Tibial nerve (tissue), 4 donors: Measurements from ENCODE around the gene ZNF823. TPM values are rescaled to one million over a fixed set of nuclear protein-coding genes. Genes with fewer than 3 reads are reported as not detected.
"Not testable (repeated sequence)": the region's sequence is repeated elsewhere in the genome, so short reads cannot be mapped to it uniquely, and the experiment has no call there.

Source experiments
- DNase-seq, 2 donors: peaks; one replicate each; pipeline ENCODE4 v3.0.0-alpha.2; 2019; ENCODE audit warnings: low spot score in 2 of 2
- H3K27ac ChIP-seq, 4 donors: fragments of 200-600 bp; sonication (generic) in 3 of 4; one replicate each; pipeline ENCODE4 v1.5.1; 2017 to 2019; ENCODE audit warnings: mild to moderate bottlenecking in 1 of 4
- H3K27me3 ChIP-seq, 2 donors: fragments of 200-600 bp; sonication (generic) in 1 of 2; one replicate each; pipeline versions ENCODE4 v1.5.1 to v1.6.0; 2017 to 2019
- H3K36me3 ChIP-seq, 3 donors: fragments of 200-600 bp; sonication (generic); one replicate each; pipeline ENCODE4 v1.5.1; 2018 to 2019
- H3K4me1 ChIP-seq, 4 donors: fragments of 200-600 bp; sonication (generic) in 3 of 4; one replicate each; pipeline ENCODE4 v1.5.1; 2017 to 2019
- H3K4me3 ChIP-seq, 4 donors: fragments of 200-600 bp; sonication (generic) in 3 of 4; one replicate each; pipeline ENCODE4 v1.5.1; 2017 to 2019; ENCODE audit warnings: mild to moderate bottlenecking in 1 of 4, moderate library complexity in 1 of 4
- H3K9me3 ChIP-seq, 4 donors: fragments of 200-600 bp; sonication (generic) in 3 of 4; one replicate each; pipeline ENCODE4 v1.5.1; 2017 to 2019
- EP300 ChIP-seq, 2 donors: sonication (generic); formaldehyde crosslinking; IDR thresholded peaks; one replicate each; pipeline ENCODE4 v1.6.1; 2017; ENCODE audit warnings: antibody characterized with exemption in 2 of 2, mild to moderate bottlenecking in 1 of 2
- POLR2A ChIP-seq, 2 donors: fragments of 450-650 bp; IDR thresholded peaks; one replicate each; pipeline ENCODE4 v1.6.1; 2017; ENCODE audit warnings: antibody characterized with exemption in 2 of 2, mild to moderate bottlenecking in 2 of 2, moderate library complexity in 2 of 2
- WGBS, 2 donors: methylation state at CpG; one replicate each; pipeline ENCODE4 v1.1.5; 2018; 5-methylcytosine and 5-hydroxymethylcytosine counted together
- total RNA-seq, 4 donors: library from RNA; depleted of rRNA; stranded (reverse); fragments of >200 nt; gene quantifications; one replicate each; pipeline ENCODE4 v1.1.0, GENCODE V29; 2016
- TF ChIP-seq, protein P1 (sequence below), 5 experiments: fragments of 200-600 bp in 3 of 5; fragments of 450-650 bp in 2 of 5; sonication (generic) in 3 of 5; IDR thresholded peaks; one replicate each; pipeline ENCODE4 v1.5.1; 2016 to 2019; ENCODE audit warnings: antibody characterized with exemption in 5 of 5, mild to moderate bottlenecking in 3 of 5, moderate library complexity in 2 of 5

Gene ZNF823
- total RNA-seq, 4 donors from 2014 or later, result 8.1 to 16.5 (median 10.0) TPM

GRCh38 chr19:11781295-11782057 lies 42.7 kb upstream of the ZNF823 start:
- Histone ChIP-seq H3K4me3 (no peak overlapping the region), H3K4me1 (no peaks in the 10 kb centered on the region), H3K9me3 (peaks cover 11 to 100% (median 56%) of the 10 kb centered on the region in 4 donors), H3K27me3 (no peaks in the 10 kb centered on the region), H3K36me3 (peaks cover 28 to 98% (median 43%) of the 10 kb centered on the region in 3 donors), H3K27ac (no peak overlapping the region)
- DNase-seq, result no peak
- WGBS, 2 donors, result 92 to 93% methylated on average over 5 of the region's 5 CpGs
- TF ChIP-seq, protein P1, sequence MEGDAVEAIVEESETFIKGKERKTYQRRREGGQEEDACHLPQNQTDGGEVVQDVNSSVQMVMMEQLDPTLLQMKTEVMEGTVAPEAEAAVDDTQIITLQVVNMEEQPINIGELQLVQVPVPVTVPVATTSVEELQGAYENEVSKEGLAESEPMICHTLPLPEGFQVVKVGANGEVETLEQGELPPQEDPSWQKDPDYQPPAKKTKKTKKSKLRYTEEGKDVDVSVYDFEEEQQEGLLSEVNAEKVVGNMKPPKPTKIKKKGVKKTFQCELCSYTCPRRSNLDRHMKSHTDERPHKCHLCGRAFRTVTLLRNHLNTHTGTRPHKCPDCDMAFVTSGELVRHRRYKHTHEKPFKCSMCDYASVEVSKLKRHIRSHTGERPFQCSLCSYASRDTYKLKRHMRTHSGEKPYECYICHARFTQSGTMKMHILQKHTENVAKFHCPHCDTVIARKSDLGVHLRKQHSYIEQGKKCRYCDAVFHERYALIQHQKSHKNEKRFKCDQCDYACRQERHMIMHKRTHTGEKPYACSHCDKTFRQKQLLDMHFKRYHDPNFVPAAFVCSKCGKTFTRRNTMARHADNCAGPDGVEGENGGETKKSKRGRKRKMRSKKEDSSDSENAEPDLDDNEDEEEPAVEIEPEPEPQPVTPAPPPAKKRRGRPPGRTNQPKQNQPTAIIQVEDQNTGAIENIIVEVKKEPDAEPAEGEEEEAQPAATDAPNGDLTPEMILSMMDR (IDR thresholded peaks at IDR 0.05), result no peak
- no peak for TF ChIP-seq POLR2A (IDR thresholded peaks at IDR 0.05)
- no peak for TF ChIP-seq EP300 (IDR thresholded peaks at IDR 0.05)

GRCh38 chr19:11780431-11781020 lies 41.8 kb upstream of the ZNF823 start:
- TF ChIP-seq POLR2A (IDR thresholded peaks at IDR 0.05) (no peak), EP300 (IDR thresholded peaks at IDR 0.05) (no peak)
- TF ChIP-seq, protein P1 (IDR thresholded peaks at IDR 0.05), result no peak
- Histone ChIP-seq H3K27ac (no peak overlapping the region), H3K9me3 (peaks cover 11 to 100% (median 57%) of the 10 kb centered on the region in 4 donors), H3K4me1 (no peaks in the 10 kb centered on the region), H3K36me3 (peaks cover 28 to 98% (median 43%) of the 10 kb centered on the region in 3 donors), H3K4me3 (no peak overlapping the region), H3K27me3 (no peaks in the 10 kb centered on the region)
- WGBS, 2 donors, result 95 to 96% methylated on average over 7 of the region's 7 CpGs
- no peak for DNase-seq

GRCh38 chr19:11776669-11777068 lies 37.9 kb upstream of the ZNF823 start:
- WGBS, 2 donors, result 97% methylated on average over 11 of the region's 11 CpGs
- peaks cover 28 to 84% (median 41%) of the 10 kb centered on the region in 3 donors for H3K36me3 ChIP-seq

DNA sequence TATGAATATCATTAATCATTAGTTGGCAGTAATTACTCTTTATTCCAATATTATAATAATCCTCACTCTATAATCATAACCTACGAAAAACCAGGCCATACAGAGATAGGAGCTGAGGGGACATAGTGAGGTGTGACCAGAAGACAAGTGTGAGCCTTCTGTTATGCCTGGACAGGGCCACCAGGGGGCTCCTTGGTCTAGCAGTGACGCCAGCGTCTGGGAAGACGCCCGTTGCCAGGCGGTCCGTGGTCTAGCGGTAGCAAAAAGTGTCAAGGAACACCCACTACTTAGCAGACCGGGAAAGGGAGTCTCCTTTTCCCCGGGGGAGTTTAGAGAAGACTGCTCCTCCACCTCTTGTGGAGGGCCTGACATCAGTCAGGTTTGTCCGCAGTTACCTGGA lies 32.8 kb upstream of the ZNF823 start:
- not testable (repeated sequence) for H3K27me3 ChIP-seq, DNase-seq, H3K4me3 ChIP-seq, H3K27ac ChIP-seq
- WGBS, 2 donors, result 64 to 80% methylated on average over 11 of the region's 11 CpGs
- Histone ChIP-seq H3K4me1 (peaks cover 0 to 17% (median 6%) of the 10 kb centered on the region in 4 donors), H3K9me3 (peaks cover 0 to 72% (median 20%) of the 10 kb centered on the region in 4 donors), H3K36me3 (peaks cover 0 to 51% (median 0%) of the 10 kb centered on the region in 3 donors)

More at GRCh38 chr19:11776669-11777068, 37.9 kb upstream of the ZNF823 start:
- not testable (repeated sequence) for H3K27ac ChIP-seq, H3K27me3 ChIP-seq, H3K4me1 ChIP-seq, H3K4me3 ChIP-seq, DNase-seq
- H3K9me3 ChIP-seq, result peaks cover 10 to 100% (median 50%) of the 10 kb centered on the region in 4 donors

DNA sequence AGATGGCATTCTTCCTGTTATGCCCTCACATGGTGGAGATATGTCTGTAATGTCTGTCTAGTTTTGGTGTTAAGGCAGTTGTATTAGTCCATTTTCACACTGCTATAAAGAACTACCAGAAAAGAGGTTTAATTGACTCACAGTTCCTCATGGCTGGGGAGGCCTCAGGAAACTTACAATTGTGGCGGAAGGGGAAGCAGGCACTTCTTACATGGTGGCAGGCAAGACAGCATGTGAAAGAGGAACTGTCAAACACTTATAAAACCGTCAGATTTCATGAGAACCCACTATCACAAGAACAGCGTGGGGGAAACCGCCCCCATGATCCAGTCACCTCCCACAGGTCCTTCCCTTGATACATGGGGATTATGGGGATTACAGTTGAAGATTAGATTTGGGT lies 31.2 kb upstream of the ZNF823 start:
- WGBS, 2 donors, result 92 to 97% methylated on average over 4 of the region's 4 CpGs
- H3K4me1 ChIP-seq, result peaks cover 0 to 20% (median 6%) of the 10 kb centered on the region in 4 donors
- no peaks in the 10 kb centered on the region for H3K27me3 ChIP-seq
- H3K36me3 ChIP-seq, result peaks cover 0 to 38% (median 0%) of the 10 kb centered on the region in 3 donors
- DNase-seq, result no peak
- no peak overlapping the region for H3K27ac ChIP-seq
- peaks cover 0 to 56% (median 13%) of the 10 kb centered on the region in 4 donors for H3K9me3 ChIP-seq
- TF ChIP-seq, protein P1 (IDR thresholded peaks at IDR 0.05), result no peak
- no peak for TF ChIP-seq EP300 (IDR thresholded peaks at IDR 0.05)
- no peak for TF ChIP-seq POLR2A (IDR thresholded peaks at IDR 0.05)
- no peak overlapping the region for H3K4me3 ChIP-seq

DNA sequence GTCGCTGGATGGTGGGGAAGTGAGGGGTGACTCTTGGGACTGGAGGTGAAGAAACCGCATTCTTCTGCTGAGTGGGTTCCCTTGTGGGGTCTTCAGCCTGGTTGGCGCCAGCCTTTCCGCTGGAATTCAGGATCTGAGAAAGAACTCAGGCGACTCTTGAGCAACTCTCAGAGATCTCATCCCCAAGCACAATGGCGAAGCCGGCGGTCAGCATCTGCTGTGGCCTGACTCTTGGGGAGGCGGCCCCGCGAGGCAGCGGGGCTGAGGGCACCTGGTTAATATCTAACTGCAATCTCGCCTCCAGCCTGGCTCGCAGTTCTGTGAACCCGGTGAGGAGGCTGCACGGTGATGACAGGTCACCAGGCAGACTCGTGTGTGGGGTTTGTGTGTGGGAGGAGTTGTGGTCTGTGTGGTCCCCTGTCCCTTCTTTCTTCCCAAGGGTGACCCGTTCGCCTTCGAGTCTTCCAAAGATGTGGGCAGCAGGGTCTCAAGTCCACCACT lies 28.9 kb upstream of the ZNF823 start:
- no peak for TF ChIP-seq POLR2A (IDR thresholded peaks at IDR 0.05)
- TF ChIP-seq, protein P1 (IDR thresholded peaks at IDR 0.05), result no peak
- Histone ChIP-seq H3K27me3 (no peaks in the 10 kb centered on the region), H3K9me3 (peaks cover 0 to 33% (median 5%) of the 10 kb centered on the region in 4 donors), H3K4me3 (peak overlapping the region; percentile 48 to 97 (median 90)), H3K36me3 (peaks cover 0 to 29% (median 0%) of the 10 kb centered on the region in 3 donors), H3K27ac (peak overlapping the region; percentile 68 to 98 (median 95)), H3K4me1 (peaks cover 0 to 20% (median 6%) of the 10 kb centered on the region in 4 donors)
- WGBS, 2 donors, result 1% methylated on average over 15 to 20 of the region's 20 CpGs
- peak in 1 of 2 donors; percentile 19 for DNase-seq
